K562 (cell line): Measurements from ENCODE around the gene FRYL. TPM values are rescaled to one million over a fixed set of nuclear protein-coding genes. Genes with fewer than 3 reads are reported as not detected.

ENCODE experiments used
- ARHGAP35 ChIP-seq: fragments of 450-650 bp; IDR thresholded peaks from 2 replicates; pipeline ENCODE4 v1.6.1; 2018; ENCODE audit not compliant: partially characterized antibody
- BCOR ChIP-seq: fragments of 450-650 bp; IDR thresholded peaks from 2 replicates; pipeline ENCODE4 v1.6.1; 2016
- CBFA2T2 ChIP-seq: fragments of 450-650 bp; conservative IDR thresholded peaks from 2 replicates; pipeline ENCODE4 v1.6.1; 2017; ENCODE audit warnings: mild to moderate bottlenecking
- CSDE1 ChIP-seq, 2 experiments: fragments of 450-650 bp; IDR thresholded peaks; 2 replicates each; pipeline ENCODE4 v1.6.1; 2016; ENCODE audit warnings: mild to moderate bottlenecking in 1 of 2
- GATAD2B ChIP-seq: fragments of 450-650 bp; IDR thresholded peaks from 2 replicates; pipeline ENCODE4 v1.6.1; 2017; ENCODE audit warnings: mild to moderate bottlenecking, borderline replicate concordance
- KAT2B ChIP-seq: IDR thresholded peaks from one replicate; pipeline ENCODE4 v1.6.1; 2012; ENCODE audit warnings: low read depth, mild to moderate bottlenecking, control low read depth, inconsistent platforms, low read length, moderate library complexity
- NELFE ChIP-seq: IDR thresholded peaks from 2 replicates; pipeline ENCODE4 v1.6.1; 2011; ENCODE audit warnings: mild to moderate bottlenecking; ENCODE audit not compliant: insufficient read depth, insufficient read length
- NR4A1 ChIP-seq, 2 experiments: fragments of 250-450 bp in 1 of 2; fragments of 450-650 bp in 1 of 2; sonication (Bioruptor Pico) in 1 of 2; IDR thresholded peaks; 2 replicates each; pipeline versions ENCODE4 v1.4.0 to v1.6.1; 2016 to 2020; ENCODE audit warnings: mild to moderate bottlenecking in 2 of 2, missing compliant biosample characterization in 1 of 2, missing genetic modification characterization in 1 of 2, moderate library complexity in 1 of 2
- PTRF ChIP-seq: fragments of 450-650 bp; IDR thresholded peaks from 2 replicates; pipeline ENCODE4 v1.6.1; 2016; ENCODE audit warnings: mild to moderate bottlenecking, missing genetic modification characterization, missing compliant biosample characterization
- SLC30A9 ChIP-seq: fragments of 250-450 bp; sonication (Bioruptor Pico); IDR thresholded peaks from 2 replicates; pipeline ENCODE4 v1.8.0; 2022; ENCODE audit warnings: mild to moderate bottlenecking, moderate library complexity
- SMAD4 ChIP-seq: fragments of 250-450 bp; sonication (Bioruptor Pico); conservative IDR thresholded peaks from 2 replicates; pipeline ENCODE4 v1.8.0; 2021; ENCODE audit warnings: inconsistent platforms, mild to moderate bottlenecking, moderate library complexity
- TRIM24 ChIP-seq, 2 experiments: fragments of 450-650 bp; IDR thresholded peaks; 2 replicates each; pipeline ENCODE4 v1.6.1; 2016
- ZNF354B ChIP-seq: fragments of 250-450 bp; sonication (Bioruptor Pico); IDR thresholded peaks from 2 replicates; pipeline ENCODE4 v1.4.0; 2020
- ZNF584 ChIP-seq: fragments of 200-800 bp; sonication (Bioruptor generic); IDR thresholded peaks from 2 replicates; pipeline ENCODE4 v1.6.1; 2016; ENCODE audit warnings: low read depth, mild to moderate bottlenecking, missing genetic modification characterization, missing compliant biosample characterization
- ZNF707 ChIP-seq: fragments of 250-450 bp; sonication (Bioruptor Pico); conservative IDR thresholded peaks from 2 replicates; pipeline ENCODE4 v1.8.0; 2022; ENCODE audit warnings: inconsistent platforms, mild to moderate bottlenecking, moderate library complexity
- polyA plus RNA-seq, 8 experiments: library from polyadenylated mRNA; depleted of rRNA in 4 of 8; stranded (reverse) in 5 of 8; unstranded in 3 of 8; fragments of >200 nt; fragmentation: Nextera tagmentation in 2 of 8; fragmentation: Illumina TruSeq in 1 of 8; extraction: Ambion mirVana in 2 of 8; extraction: Trizol in 1 of 8; gene quantifications; 2 replicates each; pipeline versions ENCODE4 v1.2.1 to v1.2.3, GENCODE V29; 2011 to 2014; ENCODE audit warnings: inconsistent platforms in 1 of 8, missing spikeins in 1 of 8
- total RNA-seq, 7 experiments: library from RNA; depleted of rRNA in 6 of 7; stranded (reverse); fragments of >200 nt in 6 of 7; fragmentation: Illumina TruSeq in 2 of 7; extraction: Trizol in 2 of 7; gene quantifications; 2 replicates each; pipeline versions ENCODE4 v1.2.1 to v1.2.3, GENCODE V29; 2011 to 2021; ENCODE audit warnings: low replicate concordance in 1 of 7
- TF ChIP-seq, protein P1 (sequence below): fragments of 250-450 bp; sonication (Bioruptor Pico); IDR thresholded peaks from 2 replicates; pipeline ENCODE4 v1.4.0; 2020
- TF ChIP-seq, protein P2 (sequence below): sonication (generic); formaldehyde crosslinking; IDR thresholded peaks from 2 replicates; pipeline ENCODE4 v1.9.0; 2022; ENCODE audit warnings: mild to moderate bottlenecking, missing genetic modification reagents
- TF ChIP-seq, protein P3 (sequence below): sonication (generic); formaldehyde crosslinking; IDR thresholded peaks from 2 replicates; pipeline ENCODE4 v1.8.0; 2022; ENCODE audit warnings: missing genetic modification reagents, mild to moderate bottlenecking, borderline replicate concordance
- TF ChIP-seq, protein P4 (sequence below): fragments of 250-450 bp; sonication (Bioruptor Pico); IDR thresholded peaks from 2 replicates; pipeline ENCODE4 v1.8.0; 2022; ENCODE audit warnings: moderate library complexity, mild to moderate bottlenecking, inconsistent platforms

The FRYL gene
- total and polyA plus RNA-seq, 9 of the 15 experiments (the other 6 are each of a cell fraction or from before 2014, with no cell fraction given), result 7.2 to 34.9 (median 15.9) TPM

DNA sequence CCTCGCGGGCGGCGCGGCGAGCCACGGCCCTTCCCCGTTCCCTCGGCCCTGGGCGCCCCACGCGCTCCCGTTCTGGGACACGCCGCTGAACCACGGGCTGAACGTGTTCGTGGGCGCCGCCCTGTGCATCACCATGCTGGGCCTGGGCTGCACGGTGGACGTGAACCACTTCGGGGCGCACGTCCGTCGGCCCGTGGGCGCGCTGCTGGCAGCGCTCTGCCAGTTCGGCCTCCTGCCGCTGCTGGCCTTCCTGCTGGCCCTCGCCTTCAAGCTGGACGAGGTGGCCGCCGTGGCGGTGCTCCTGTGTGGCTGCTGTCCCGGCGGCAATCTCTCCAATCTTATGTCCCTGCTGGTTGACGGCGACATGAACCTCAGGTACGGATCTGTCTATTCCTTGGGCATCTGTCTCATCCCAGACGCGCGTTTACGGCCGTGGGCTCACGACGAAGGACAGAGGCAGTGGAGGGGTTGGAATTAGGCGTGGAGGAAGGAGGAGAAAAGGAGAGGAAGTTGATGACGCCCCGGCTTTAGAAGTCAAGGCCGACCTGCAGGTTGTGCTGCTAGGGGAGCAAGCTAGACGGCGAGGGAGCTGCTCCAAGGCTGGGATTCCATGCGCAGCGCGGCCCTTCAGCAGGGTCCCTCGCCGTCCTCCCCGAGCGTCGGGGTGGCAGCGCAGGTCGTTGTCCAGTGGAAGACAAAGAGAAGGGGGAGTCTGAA lies 296.1 kb downstream of the FRYL start (continued):
- TF ChIP-seq, protein P1, sequence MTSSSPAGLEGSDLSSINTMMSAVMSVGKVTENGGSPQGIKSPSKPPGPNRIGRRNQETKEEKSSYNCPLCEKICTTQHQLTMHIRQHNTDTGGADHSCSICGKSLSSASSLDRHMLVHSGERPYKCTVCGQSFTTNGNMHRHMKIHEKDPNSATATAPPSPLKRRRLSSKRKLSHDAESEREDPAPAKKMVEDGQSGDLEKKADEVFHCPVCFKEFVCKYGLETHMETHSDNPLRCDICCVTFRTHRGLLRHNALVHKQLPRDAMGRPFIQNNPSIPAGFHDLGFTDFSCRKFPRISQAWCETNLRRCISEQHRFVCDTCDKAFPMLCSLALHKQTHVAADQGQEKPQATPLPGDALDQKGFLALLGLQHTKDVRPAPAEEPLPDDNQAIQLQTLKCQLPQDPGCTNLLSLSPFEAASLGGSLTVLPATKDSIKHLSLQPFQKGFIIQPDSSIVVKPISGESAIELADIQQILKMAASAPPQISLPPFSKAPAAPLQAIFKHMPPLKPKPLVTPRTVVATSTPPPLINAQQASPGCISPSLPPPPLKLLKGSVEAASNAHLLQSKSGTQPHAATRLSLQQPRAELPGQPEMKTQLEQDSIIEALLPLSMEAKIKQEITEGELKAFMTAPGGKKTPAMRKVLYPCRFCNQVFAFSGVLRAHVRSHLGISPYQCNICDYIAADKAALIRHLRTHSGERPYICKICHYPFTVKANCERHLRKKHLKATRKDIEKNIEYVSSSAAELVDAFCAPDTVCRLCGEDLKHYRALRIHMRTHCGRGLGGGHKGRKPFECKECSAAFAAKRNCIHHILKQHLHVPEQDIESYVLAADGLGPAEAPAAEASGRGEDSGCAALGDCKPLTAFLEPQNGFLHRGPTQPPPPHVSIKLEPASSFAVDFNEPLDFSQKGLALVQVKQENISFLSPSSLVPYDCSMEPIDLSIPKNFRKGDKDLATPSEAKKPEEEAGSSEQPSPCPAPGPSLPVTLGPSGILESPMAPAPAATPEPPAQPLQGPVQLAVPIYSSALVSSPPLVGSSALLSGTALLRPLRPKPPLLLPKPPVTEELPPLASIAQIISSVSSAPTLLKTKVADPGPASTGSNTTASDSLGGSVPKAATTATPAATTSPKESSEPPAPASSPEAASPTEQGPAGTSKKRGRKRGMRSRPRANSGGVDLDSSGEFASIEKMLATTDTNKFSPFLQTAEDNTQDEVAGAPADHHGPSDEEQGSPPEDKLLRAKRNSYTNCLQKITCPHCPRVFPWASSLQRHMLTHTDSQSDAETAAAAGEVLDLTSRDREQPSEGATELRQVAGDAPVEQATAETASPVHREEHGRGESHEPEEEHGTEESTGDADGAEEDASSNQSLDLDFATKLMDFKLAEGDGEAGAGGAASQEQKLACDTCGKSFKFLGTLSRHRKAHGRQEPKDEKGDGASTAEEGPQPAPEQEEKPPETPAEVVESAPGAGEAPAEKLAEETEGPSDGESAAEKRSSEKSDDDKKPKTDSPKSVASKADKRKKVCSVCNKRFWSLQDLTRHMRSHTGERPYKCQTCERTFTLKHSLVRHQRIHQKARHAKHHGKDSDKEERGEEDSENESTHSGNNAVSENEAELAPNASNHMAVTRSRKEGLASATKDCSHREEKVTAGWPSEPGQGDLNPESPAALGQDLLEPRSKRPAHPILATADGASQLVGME (CRISPR knock-in tag), result no peak
- TF ChIP-seq CSDE1 (IDR thresholded peaks at IDR 0.05) (no peak; a peak in 1 of 4 replicates), BCOR (0 out of 2 replicates have a peak, but pooled peaks have one; percentile 24), SLC30A9 (no peak), NR4A1 (CRISPR knock-in tag; IDR thresholded peaks at IDR 0.05) (no peak), NR4A1 (tag; IDR thresholded peaks at IDR 0.05) (no peak), CBFA2T2 (no peak), GATAD2B (no peak), SMAD4 (no peak), ZNF707 (no peak), ARHGAP35 (no peak), PTRF (tag) (no peak), KAT2B (no peak), ZNF354B (CRISPR knock-in tag) (no peak), TRIM24 (IDR thresholded peaks at IDR 0.05) (no peak; a peak in 1 of 4 replicates), NELFE (no peak), ZNF584 (CRISPR knock-in tag) (no peak)
- TF ChIP-seq, protein P2, sequence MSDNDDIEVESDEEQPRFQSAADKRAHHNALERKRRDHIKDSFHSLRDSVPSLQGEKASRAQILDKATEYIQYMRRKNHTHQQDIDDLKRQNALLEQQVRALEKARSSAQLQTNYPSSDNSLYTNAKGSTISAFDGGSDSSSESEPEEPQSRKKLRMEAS (CRISPR knock-in tag), result peak; percentile 60
- TF ChIP-seq, protein P3, sequence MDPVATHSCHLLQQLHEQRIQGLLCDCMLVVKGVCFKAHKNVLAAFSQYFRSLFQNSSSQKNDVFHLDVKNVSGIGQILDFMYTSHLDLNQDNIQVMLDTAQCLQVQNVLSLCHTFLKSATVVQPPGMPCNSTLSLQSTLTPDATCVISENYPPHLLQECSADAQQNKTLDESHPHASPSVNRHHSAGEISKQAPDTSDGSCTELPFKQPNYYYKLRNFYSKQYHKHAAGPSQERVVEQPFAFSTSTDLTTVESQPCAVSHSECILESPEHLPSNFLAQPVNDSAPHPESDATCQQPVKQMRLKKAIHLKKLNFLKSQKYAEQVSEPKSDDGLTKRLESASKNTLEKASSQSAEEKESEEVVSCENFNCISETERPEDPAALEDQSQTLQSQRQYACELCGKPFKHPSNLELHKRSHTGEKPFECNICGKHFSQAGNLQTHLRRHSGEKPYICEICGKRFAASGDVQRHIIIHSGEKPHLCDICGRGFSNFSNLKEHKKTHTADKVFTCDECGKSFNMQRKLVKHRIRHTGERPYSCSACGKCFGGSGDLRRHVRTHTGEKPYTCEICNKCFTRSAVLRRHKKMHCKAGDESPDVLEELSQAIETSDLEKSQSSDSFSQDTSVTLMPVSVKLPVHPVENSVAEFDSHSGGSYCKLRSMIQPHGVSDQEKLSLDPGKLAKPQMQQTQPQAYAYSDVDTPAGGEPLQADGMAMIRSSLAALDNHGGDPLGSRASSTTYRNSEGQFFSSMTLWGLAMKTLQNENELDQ (CRISPR knock-in tag), result no peak
- TF ChIP-seq, protein P4, sequence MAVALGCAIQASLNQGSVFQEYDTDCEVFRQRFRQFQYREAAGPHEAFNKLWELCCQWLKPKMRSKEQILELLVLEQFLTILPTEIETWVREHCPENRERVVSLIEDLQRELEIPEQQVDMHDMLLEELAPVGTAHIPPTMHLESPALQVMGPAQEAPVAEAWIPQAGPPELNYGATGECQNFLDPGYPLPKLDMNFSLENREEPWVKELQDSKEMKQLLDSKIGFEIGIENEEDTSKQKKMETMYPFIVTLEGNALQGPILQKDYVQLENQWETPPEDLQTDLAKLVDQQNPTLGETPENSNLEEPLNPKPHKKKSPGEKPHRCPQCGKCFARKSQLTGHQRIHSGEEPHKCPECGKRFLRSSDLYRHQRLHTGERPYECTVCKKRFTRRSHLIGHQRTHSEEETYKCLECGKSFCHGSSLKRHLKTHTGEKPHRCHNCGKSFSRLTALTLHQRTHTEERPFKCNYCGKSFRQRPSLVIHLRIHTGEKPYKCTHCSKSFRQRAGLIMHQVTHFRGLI (CRISPR knock-in tag), result no peak
